HepG2 (cell line): ENCODE measurements around the gene ZNF581. TPM values are rescaled to one million over a fixed set of nuclear protein-coding genes. Genes with fewer than 3 reads are reported as not detected.

Experiments
- ATAC-seq: fragments of 200-7000 bp; cut with Tn5 transposase; 3 replicates; pipeline ENCODE4 v1.9.1; 2020; ENCODE audit warnings: mild to moderate bottlenecking, moderate library complexity
- BruUV-seq: library from RNA; stranded (reverse); fragments of 400-500 nt; replicated peaks from 2 replicates; lab custom pipeline; 2021; lab: Mats Ljungman, UMichigan
- CTCF ChIA-PET: fragments of 300-600 bp; formaldehyde crosslinking; extraction: SDS; loops from one replicate; lab custom pipeline; 2021; ENCODE audit warnings: low total read pairs, inconsistent platforms, low intra/inter-chr PET ratio; lab: Yijun Ruan, JAX
- POLR2A ChIA-PET: fragments of 350-600 bp; sonication (Branson Sonifier 250); formaldehyde crosslinking; loops from one replicate; lab custom pipeline; 2020; ENCODE audit warnings: antibody characterized with exemption, inconsistent platforms; lab: Yijun Ruan, JAX
- DNase-seq: peaks from one replicate; pipeline ENCODE4 v3.0.0-alpha.2; 2015; ENCODE audit warnings: low spot score
- FAIRE-seq: peaks from 3 replicates; lab custom pipeline; 2011; peaks lifted over from hg19 to GRCh38; lab: Jason Lieb, UNC
- H2AFZ ChIP-seq: one replicate; pipeline ENCODE4 v1.6.1; 2011; ENCODE audit warnings: low read length, inconsistent platforms
- H3K27ac ChIP-seq: fragments of 300-600 bp; 3 replicates; pipeline ENCODE4 v1.8.0; 2011; ENCODE audit warnings: mixed run types, mild to moderate bottlenecking, mixed read lengths, low read length, inconsistent platforms; ENCODE audit not compliant: insufficient read depth; ENCODE audit errors: extremely low read length
- H3K27me3 ChIP-seq, 2 experiments: fragments of 200-600 bp in 1 of 2; 2 replicates in 1 of 2; 3 replicates in 1 of 2; pipeline versions ENCODE4 v1.6.0 to v1.8.0; 2011; ENCODE audit warnings: low read length in 2 of 2, mild to moderate bottlenecking in 2 of 2, moderate library complexity in 2 of 2, inconsistent platforms in 1 of 2; ENCODE audit not compliant: insufficient read depth in 2 of 2, control insufficient read depth in 1 of 2
- H3K36me3 ChIP-seq, 2 experiments: fragments of 200-600 bp in 1 of 2; replicated peaks in 1 of 2; 2 replicates in 1 of 2; 3 replicates in 1 of 2; pipeline versions ENCODE4 v1.5.1 to v1.8.0; 2011; ENCODE audit warnings: low read length in 2 of 2, inconsistent platforms in 1 of 2; ENCODE audit not compliant: insufficient read depth in 2 of 2, control insufficient read depth in 1 of 2
- H3K4me1 ChIP-seq: 2 replicates; pipeline ENCODE4 v1.5.1; 2012; ENCODE audit warnings: low read length, inconsistent platforms; ENCODE audit not compliant: insufficient read depth
- H3K4me2 ChIP-seq: 2 replicates; pipeline ENCODE4 v1.6.0; 2011; ENCODE audit warnings: low read depth, low read length, inconsistent platforms
- H3K4me3 ChIP-seq, 3 experiments: fragments of 200-600 bp in 1 of 3; sonication (generic), shearing (Covaris generic) in 1 of 3; replicated peaks in 1 of 3; 2 replicates each; pipeline ENCODE4 v1.5.1; 2011 to 2016; ENCODE audit warnings: low read length in 3 of 3, inconsistent platforms in 2 of 3, low read depth in 2 of 3, mild to moderate bottlenecking in 2 of 3, control low read depth in 1 of 3, mixed read lengths in 1 of 3; ENCODE audit not compliant: insufficient read depth in 1 of 3
- H3K79me2 ChIP-seq: one replicate; pipeline ENCODE4 v1.6.1; 2011; ENCODE audit warnings: low read length, inconsistent platforms; ENCODE audit not compliant: insufficient read depth
- H3K9ac ChIP-seq: 2 replicates; pipeline ENCODE4 v1.6.0; 2011; ENCODE audit warnings: mild to moderate bottlenecking, low read depth, low read length, inconsistent platforms; ENCODE audit not compliant: insufficient read depth
- H3K9me3 ChIP-seq: 2 replicates; pipeline ENCODE4 v1.5.1; 2012; ENCODE audit warnings: mild to moderate bottlenecking, low read length
- H4K20me1 ChIP-seq: 2 replicates; pipeline ENCODE4 v1.6.0; 2011; ENCODE audit warnings: inconsistent platforms, mild to moderate bottlenecking, low read length, moderate library complexity; ENCODE audit not compliant: insufficient read depth
- BHLHE40 ChIP-seq: IDR thresholded peaks from 2 replicates; pipeline ENCODE4 v1.6.1; 2011; ENCODE audit warnings: low read length, improper control_type of control experiment
- CSRNP2 ChIP-seq: sonication (generic); formaldehyde crosslinking; conservative IDR thresholded peaks from 2 replicates; pipeline ENCODE4 v1.8.0; 2022; ENCODE audit warnings: low read depth, missing genetic modification reagents
- EP300 ChIP-seq, 3 experiments: sonication (generic) in 1 of 3; formaldehyde crosslinking in 1 of 3; IDR thresholded peaks; 2 replicates each; pipeline versions ENCODE4 v1.5.1 to v1.6.1; 2011 to 2020; ENCODE audit warnings: low read depth in 2 of 3, low read length in 2 of 3, borderline replicate concordance in 1 of 3, improper control_type of control experiment in 1 of 3, mild to moderate bottlenecking in 1 of 3, missing genetic modification reagents in 1 of 3, moderate library complexity in 1 of 3
- ETV6 ChIP-seq: sonication (generic); formaldehyde crosslinking; conservative IDR thresholded peaks from 2 replicates; pipeline ENCODE4 v1.4.0; 2020; ENCODE audit warnings: missing genetic modification reagents
- GPBP1L1 ChIP-seq: sonication (generic); formaldehyde crosslinking; IDR thresholded peaks from 2 replicates; pipeline ENCODE4 v1.5.0; 2020; ENCODE audit warnings: mild to moderate bottlenecking, missing genetic modification reagents
- MYPOP ChIP-seq: sonication (generic); formaldehyde crosslinking; IDR thresholded peaks from 2 replicates; pipeline ENCODE4 v1.8.1; 2023; ENCODE audit warnings: mild to moderate bottlenecking, moderate library complexity, missing genetic modification reagents
- NFKB2 ChIP-seq: sonication (generic); formaldehyde crosslinking; IDR thresholded peaks from 2 replicates; pipeline ENCODE4 v1.4.0; 2020; ENCODE audit warnings: missing genetic modification reagents, borderline replicate concordance
- PHF8 ChIP-seq: sonication (generic); formaldehyde crosslinking; IDR thresholded peaks from 2 replicates; pipeline ENCODE4 v1.5.0; 2020; ENCODE audit warnings: missing genetic modification reagents
- ZNF317 ChIP-seq: sonication (generic); formaldehyde crosslinking; IDR thresholded peaks from 2 replicates; pipeline ENCODE4 v1.5.0; 2020; ENCODE audit warnings: mild to moderate bottlenecking, missing genetic modification reagents
- ZNF556 ChIP-seq: sonication (generic); formaldehyde crosslinking; IDR thresholded peaks from 2 replicates; pipeline ENCODE4 v1.4.0; 2020; ENCODE audit warnings: mild to moderate bottlenecking, missing genetic modification reagents, borderline replicate concordance
- ZNF607 ChIP-seq: sonication (generic); formaldehyde crosslinking; IDR thresholded peaks from 2 replicates; pipeline ENCODE4 v1.5.1; 2020; ENCODE audit warnings: missing genetic modification reagents, mild to moderate bottlenecking, borderline replicate concordance
- WGBS: methylation state at CpG from one replicate; pipeline ENCODE4 v1.1.6; 2017; ENCODE audit warnings: low lambda C conversion rate; 5-methylcytosine and 5-hydroxymethylcytosine counted together
- in situ Hi-C: cut with HindIII; loops from 2 replicates; pipeline ENCODE4 v1.10.0; 2017; ENCODE audit warnings: low pct_unique_long_range_greater_than_20kb; ENCODE audit not compliant: extremely low pct_ligation_motif_present
- intact Hi-C: fragments of 100-400 bp; cut with micrococcal nuclease; formaldehyde crosslinking; loops from one replicate; pipeline ENCODE4 v1.10.0; 2022; ENCODE audit not compliant: unreplicated experiment
- polyA plus RNA-seq, 8 experiments: library from polyadenylated mRNA; depleted of rRNA in 3 of 8; stranded (reverse) in 7 of 8; unstranded in 1 of 8; fragments of >200 nt; fragmentation: Illumina TruSeq in 4 of 8; extraction: Trizol in 4 of 8; gene quantifications; 2 replicates each; pipeline versions ENCODE4 v1.2.1 to v1.2.3, GENCODE V29; 2011 to 2016; ENCODE audit warnings: low read depth in 4 of 8, missing spikeins in 1 of 8, mixed read lengths in 1 of 8; ENCODE audit not compliant: insufficient read depth in 1 of 8
- total RNA-seq, 5 experiments: library from RNA; depleted of rRNA; stranded (reverse); fragments of >200 nt; fragmentation: Illumina TruSeq; extraction: Trizol; gene quantifications; 2 replicates each; pipeline ENCODE4 v1.2.3, GENCODE V29; 2016; ENCODE audit warnings: low read depth in 1 of 5

The ZNF581 gene
- total and polyA plus RNA-seq, 2 of the 13 experiments (the other 11 are each of a cell fraction or from before 2014, with no cell fraction given) = 19.6 to 49.5 TPM

- Histone ChIP-seq H3K27me3 (no peaks in the 10 kb centered on the region), H4K20me1 (no peaks in the 10 kb centered on the region), H3K27ac (no peak overlapping the region), H3K4me3 (no peak overlapping the region), H2AFZ (no peak overlapping the region), H3K79me2 (no peaks in the 10 kb centered on the region), H3K9ac (no peak overlapping the region), H3K4me1 (peaks cover 8% of the 10 kb centered on the region), H3K4me2 (no peak overlapping the region), H3K36me3 (peaks cover 2% of the 10 kb centered on the region in 2 experiments; a peak in 1 of 5 replicates), H3K9me3 (no peaks in the 10 kb centered on the region)
- intact Hi-C loops = no loop called here
- WGBS = 95% methylated on average over 77 of the region's 98 CpGs
- CTCF ChIA-PET = no interaction called here
- TF ChIP-seq ETV6 (CRISPR knock-in tag) (no peak), NFKB2 (CRISPR knock-in tag) (no peak), ZNF556 (no peak), MYPOP (CRISPR knock-in tag) (no peak), GPBP1L1 (CRISPR knock-in tag) (no peak), ZNF607 (no peak), EP300 (IDR thresholded peaks at IDR 0.05; ENCODE audit: low read depth in 2 of 2, low read length in 2 of 2) (no peak), EP300 (CRISPR knock-in tag; IDR thresholded peaks at IDR 0.05; ENCODE audit: borderline replicate concordance) (no peak), PHF8 (no peak), CSRNP2 (CRISPR knock-in tag) (no peak), BHLHE40 (no peak), ZNF317 (CRISPR knock-in tag) (no peak)
- no peak for ATAC-seq
- no peak for FAIRE-seq
- in situ Hi-C loops = no loop called here
- BruUV-seq = no TSS peak
- POLR2A ChIA-PET = no interaction called here
- no peak for DNase-seq
Measured at GRCh38 chr19:55614711-55615542, 28.5 kb upstream of the ZNF581 start.
